GM21381 (cell line): ENCODE measurements around the gene SMAD5.

Experiments used
- ATAC-seq: cut with Tn5 transposase; IDR thresholded peaks from one replicate; pipeline ENCODE4 v1.9.1; 2021; ENCODE audit warnings: mild to moderate bottlenecking, moderate library complexity; ENCODE audit not compliant: unreplicated experiment

SMAD5 gene

GRCh38 chr5:136132557-136133221, at the start of gene SMAD5:
TSS of gene SMAD5 (plus strand) at chr5:136132845. CDS start at chr5:136153761, 20,916 bp downstream.
- peak; percentile 92 for ATAC-seq

GRCh38 chr5:136084698-136085097, 47.9 kb upstream of the SMAD5 start:
- ATAC-seq: no peak

DNA sequence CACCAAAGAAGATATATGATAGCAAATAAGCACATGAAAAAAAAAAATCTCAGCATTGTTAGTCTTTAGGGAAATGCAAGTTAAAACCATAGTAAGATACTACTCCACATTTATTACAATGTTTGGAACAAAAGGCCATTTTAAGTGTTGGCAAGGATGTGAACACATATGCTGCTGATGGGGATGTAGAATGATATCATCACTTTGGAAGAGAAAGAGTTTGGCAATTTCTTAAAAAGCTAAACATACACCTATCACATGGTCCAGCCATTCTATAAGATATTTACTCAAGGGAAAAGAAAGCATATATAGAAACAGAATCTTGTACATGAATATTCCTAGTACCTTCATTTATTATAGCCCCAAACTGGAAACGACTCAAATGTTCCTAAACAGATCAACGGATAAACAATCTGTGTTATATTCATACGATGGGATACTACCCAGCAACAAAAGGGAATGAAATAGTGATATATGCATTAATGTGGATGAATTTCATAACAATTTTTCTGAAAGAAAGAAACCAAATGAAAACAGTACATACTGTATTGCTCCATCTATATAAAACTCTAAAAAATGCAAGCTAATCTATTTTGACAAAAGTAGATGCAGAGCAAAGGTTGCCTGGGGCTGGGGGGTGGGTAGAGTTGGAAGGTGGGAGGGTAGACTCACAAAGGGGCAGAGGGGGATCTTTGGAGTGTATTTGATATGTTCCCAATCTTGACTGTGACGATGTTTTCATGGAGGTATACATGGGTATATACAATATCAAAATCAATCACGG, 45.7 kb upstream of the SMAD5 start:
- no peak for ATAC-seq

GRCh38 chr5:136087961-136088871, 44.4 kb upstream of the SMAD5 start:
- no peak for ATAC-seq

DNA sequence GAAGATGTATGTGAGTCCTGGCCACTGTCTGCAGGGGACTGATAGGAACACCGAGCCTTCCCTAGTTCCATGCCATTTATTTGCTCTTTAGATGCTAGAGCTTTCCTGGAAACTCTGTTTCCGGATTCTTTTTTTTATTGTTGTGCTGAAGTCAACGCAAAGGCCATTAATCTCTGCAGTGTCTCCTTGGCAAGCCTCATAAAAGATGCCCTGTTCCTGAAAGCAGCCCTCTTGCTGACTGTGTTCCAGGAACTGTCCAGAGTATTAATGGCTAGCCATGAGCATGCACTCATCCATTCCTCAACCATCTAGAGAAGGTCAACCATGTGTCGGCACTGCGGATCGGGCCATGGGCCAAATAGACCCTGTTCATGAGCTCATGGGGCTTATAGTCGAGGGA, 42.9 kb upstream of the SMAD5 start:
- no peak for ATAC-seq

DNA sequence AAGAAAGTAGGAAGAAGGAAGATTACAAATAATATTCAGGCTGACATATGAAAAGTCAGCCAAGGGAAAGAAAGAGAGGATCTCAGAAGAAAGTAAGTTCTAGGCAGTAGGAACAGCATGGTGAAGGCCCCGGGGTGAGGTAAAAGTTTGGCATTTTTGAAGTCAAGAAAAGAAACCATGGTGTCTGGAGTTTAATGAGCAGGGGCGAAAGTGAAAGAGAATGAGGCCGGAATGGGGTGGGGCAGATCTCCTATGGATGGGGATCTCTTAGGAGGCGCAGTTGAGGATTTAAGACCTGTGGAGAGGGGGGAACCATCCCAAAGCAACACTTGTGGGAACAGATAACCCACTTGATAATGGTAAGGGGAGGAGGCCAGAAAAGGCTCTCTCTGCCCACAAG, 42.3 kb upstream of the SMAD5 start:
- no peak for ATAC-seq

DNA sequence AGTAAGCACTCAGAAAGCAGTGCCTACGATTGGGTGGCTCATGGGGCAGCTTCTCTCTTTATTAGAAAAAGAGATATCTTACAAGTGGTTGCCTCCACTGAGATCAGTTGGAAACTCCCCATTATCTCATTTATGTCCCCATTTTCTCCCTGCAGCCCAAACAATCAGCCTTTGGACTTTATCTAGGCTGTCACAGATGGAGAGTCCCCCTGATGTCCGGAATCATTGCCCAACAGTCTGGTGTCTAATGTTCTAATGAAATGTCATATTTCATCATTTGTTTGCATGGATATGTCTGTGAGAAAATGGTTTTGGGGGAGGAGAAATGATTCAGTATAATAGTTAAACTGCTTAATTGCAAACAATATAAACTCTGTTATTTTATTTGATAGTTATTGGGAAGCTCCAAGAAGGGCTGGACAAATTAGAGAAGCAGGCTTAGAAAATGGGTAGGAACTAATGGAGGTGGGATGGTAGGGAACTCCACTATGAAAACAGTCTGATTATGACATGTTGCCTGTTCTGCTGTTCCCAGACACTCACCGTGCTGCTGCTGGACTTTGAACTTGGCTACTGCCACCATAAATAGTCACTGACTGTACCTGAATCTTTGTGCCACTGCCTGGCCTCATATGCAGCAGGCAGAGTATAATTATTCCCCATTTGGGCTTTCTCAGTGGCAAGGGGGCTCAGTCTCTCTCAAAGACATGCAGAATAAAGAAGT, 38.3 kb upstream of the SMAD5 start:
- no peak for ATAC-seq

- ATAC-seq: no peak
Measured at GRCh38 chr5:136094913-136095641, 37.6 kb upstream of the SMAD5 start.

- ATAC-seq: no peak
Measured at GRCh38 chr5:136098176-136098575, 34.5 kb upstream of the SMAD5 start.

DNA sequence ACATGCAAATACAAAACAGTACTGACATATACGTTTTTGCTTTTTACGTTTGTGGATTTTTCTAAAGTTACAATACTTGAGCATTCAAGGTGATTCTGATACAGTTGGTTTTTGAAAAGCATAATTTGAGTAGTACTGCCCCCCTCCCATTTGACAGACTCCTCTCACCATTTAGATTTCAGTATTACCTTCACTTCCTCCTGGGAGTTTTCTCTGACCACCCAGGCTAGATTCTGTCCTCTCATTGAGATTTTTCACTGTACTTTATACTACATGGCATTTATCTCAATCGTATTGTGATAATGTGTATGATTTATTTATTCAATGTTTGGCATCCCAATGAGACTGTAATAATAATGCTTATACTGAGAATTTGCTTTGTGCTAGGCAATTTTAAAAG, 32.8 kb upstream of the SMAD5 start:
- ATAC-seq: no peak

GRCh38 chr5:136101884-136102283, 30.8 kb upstream of the SMAD5 start:
- ATAC-seq: no peak

DNA sequence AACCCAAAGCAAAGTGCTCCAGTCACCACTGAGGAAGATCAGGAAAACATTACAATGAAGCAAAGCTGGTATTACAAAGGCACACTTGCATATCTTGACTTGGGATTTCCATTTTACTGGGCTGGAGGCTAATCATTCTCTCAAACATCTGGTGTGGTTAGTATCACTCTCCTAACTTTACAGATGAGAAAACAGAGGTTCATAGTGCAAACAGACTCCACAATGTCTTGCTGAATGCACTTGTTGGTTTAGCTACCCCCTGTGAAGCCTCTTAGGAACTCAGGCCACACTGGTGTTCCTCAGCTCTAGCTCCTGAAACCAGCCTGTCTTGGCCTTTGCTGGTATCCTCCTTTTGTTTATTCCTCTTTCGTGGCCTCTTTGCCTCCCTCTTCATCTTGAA, 29.5 kb upstream of the SMAD5 start:
- ATAC-seq: peak; percentile 68

DNA sequence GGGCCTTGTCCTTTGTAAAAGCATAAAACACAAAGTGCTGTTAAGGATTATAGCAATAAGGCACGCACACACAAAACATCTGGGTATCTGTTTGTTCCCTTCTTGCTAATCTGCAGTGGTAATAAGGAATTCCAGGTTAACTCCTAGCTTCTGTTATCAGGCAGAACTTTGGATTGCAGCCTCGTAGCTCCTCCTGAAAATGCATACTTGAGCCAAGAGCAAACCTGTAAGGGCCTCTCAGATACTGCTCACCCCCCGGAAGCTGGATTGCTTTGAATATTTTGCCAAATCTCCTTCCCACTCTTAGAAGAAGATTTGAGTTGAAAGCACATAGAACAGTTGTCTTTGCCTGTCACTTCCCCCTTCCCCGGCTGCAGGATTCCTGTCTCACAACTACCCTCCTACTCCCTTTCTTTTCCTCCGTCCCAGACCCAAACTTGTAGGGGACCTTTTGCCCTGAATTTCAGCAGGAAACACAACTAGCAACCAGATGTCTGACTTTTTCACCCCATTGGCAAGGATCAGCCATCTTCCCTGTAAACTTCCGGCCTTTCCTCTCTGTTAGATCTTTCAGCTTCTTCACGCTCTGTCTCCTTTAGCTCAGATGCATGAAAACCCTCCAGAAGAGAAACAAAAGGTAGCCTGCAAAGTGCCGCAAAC, 28.2 kb upstream of the SMAD5 start:
- no peak for ATAC-seq

DNA sequence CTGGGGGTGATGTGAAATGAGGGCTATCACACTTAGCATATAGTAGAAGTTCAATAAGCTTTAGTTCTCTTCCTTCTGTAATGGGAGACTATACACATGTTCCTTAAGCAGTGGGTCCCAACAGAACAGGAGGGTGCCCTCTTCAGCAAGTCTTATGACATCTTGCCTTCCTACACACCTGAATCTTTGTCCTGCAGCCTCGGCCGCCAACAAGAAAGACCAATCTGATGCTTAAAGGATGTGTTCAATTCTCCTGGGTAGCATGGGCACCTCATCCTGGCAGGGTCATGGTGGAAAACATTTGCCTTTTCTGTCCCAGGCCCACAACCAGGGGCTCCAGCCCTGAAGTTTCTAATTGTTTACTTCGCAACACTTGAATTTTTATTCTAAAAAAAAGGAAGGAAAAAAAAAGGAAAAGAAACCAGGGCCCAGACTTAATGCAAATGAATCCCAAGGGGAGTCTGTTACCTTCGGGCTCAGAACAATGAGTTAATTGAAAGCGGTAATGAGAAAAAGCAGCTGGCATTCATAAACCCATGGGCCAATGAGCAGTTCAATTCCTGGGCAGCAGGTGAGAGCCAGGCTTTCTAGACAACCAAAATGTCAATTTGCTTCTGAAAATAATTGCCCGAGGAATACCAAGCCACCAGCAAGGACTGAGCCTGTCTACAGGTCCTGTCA, 26.2 kb upstream of the SMAD5 start:
- no peak for ATAC-seq

- peak; percentile 44 for ATAC-seq
Measured at GRCh38 chr5:136108180-136108611, 24.4 kb upstream of the SMAD5 start.

DNA sequence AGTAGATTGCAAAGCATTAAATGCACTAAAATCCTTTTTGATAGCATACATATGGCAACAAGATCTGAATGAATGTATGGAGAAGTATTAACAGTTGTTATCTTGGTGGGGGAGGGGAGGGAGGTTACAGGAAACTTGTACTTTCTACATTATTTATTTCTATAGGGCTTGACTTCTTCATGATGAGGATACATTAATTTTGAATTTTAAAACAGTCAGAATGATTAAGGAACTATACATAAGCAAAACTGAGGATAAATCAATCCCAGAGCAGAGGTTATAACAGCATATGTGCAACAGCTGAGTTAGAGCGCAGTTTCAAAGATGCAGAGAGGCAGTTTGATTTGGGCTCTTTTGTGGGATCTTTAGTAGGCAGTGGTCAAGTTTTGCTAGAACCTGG, 23.9 kb upstream of the SMAD5 start:
- no peak for ATAC-seq

- no peak for ATAC-seq
Measured at GRCh38 chr5:136109453-136110135, 23.1 kb upstream of the SMAD5 start.

DNA sequence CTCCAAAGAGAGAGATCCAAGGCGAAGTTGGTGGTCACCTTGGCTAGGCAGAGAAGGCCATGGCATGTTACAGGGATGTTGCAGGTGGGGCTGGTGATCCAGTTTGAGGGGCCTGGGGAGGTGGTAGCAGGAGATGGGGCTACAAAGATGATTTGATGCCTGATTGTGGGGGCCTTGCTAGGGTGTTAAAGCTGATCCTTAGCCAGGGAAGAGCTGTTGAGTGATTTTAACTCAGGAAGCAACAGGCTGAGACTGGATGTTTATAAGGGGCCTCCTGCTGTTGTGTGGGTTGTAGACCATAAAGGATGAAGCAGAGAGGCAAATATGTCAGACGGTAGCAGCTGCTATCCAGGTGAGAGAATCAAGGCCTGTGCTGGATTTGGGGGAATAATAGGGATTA, 19.0 kb upstream of the SMAD5 start:
- ATAC-seq: no peak
